ENCODE results near the gene PTMA. TPM values are rescaled to one million over a fixed set of nuclear protein-coding genes. Genes with fewer than 3 reads are reported as not detected.

Gene PTMA
- total RNA-seq, 3 donors from 2014 or later = 678 to 1,077 (median 956) TPM

GRCh38 chr2:231722721-231723307, 14.5 kb downstream of the PTMA start:
- intact Hi-C loops (cut with DNase I; ENCODE audit: low total_unique reads) = no loop called here
- H3K4me3 ChIP-seq = no peak overlapping the region
- no peaks in the 10 kb centered on the region for H3K27me3 ChIP-seq
- no peak overlapping the region for H3K27ac ChIP-seq
- H3K4me1 ChIP-seq = no peaks in the 10 kb centered on the region
- no peaks in the 10 kb centered on the region for H3K36me3 ChIP-seq
- DNase-seq (ENCODE audit: low spot score in 2 of 2) = no peak
- H3K9me3 ChIP-seq = no peaks in the 10 kb centered on the region
- TF ChIP-seq POLR2AphosphoS5 (IDR thresholded peaks at IDR 0.05) (no peak), CTCF (IDR thresholded peaks at IDR 0.05) (no peak), POLR2A (IDR thresholded peaks at IDR 0.05) (no peak)

- Histone ChIP-seq H3K27me3 (no peaks in the 10 kb centered on the region), H3K4me3 (no peak overlapping the region), H3K27ac (no peak overlapping the region), H3K36me3 (no peaks in the 10 kb centered on the region), H3K4me1 (no peaks in the 10 kb centered on the region), H3K9me3 (no peaks in the 10 kb centered on the region)
- intact Hi-C loops (cut with DNase I; ENCODE audit: low total_unique reads) = no loop called here
- TF ChIP-seq POLR2AphosphoS5 (IDR thresholded peaks at IDR 0.05) (no peak), CTCF (IDR thresholded peaks at IDR 0.05) (no peak), POLR2A (IDR thresholded peaks at IDR 0.05) (no peak)
- no peak for DNase-seq (ENCODE audit: low spot score in 2 of 2)
These were observed 17.2 kb downstream of the PTMA start for GRCh38 chr2:231725476-231725875.

GRCh38 chr2:231726276-231726675, 18.0 kb downstream of the PTMA start:
- Histone ChIP-seq H3K27ac (no peak overlapping the region), H3K4me3 (no peak overlapping the region), H3K4me1 (no peaks in the 10 kb centered on the region), H3K9me3 (no peaks in the 10 kb centered on the region), H3K36me3 (no peaks in the 10 kb centered on the region), H3K27me3 (no peaks in the 10 kb centered on the region)
- no peak for TF ChIP-seq CTCF (IDR thresholded peaks at IDR 0.05)
- intact Hi-C loops (cut with DNase I; ENCODE audit: low total_unique reads) = no loop called here
- no peak for DNase-seq (ENCODE audit: low spot score in 2 of 2)

GRCh38 chr2:231727621-231728020, 19.3 kb downstream of the PTMA start:
- Histone ChIP-seq H3K4me1 (no peaks in the 10 kb centered on the region), H3K27ac (no peak overlapping the region), H3K9me3 (no peaks in the 10 kb centered on the region), H3K27me3 (no peaks in the 10 kb centered on the region), H3K4me3 (no peak overlapping the region), H3K36me3 (no peaks in the 10 kb centered on the region)
- DNase-seq (ENCODE audit: low spot score in 2 of 2) = no peak
- TF ChIP-seq POLR2AphosphoS5 (IDR thresholded peaks at IDR 0.05) (no peak), CTCF (IDR thresholded peaks at IDR 0.05) (no peak), POLR2A (IDR thresholded peaks at IDR 0.05) (no peak)
- intact Hi-C loops (cut with DNase I; ENCODE audit: low total_unique reads) = no loop called here

GRCh38 chr2:231732604-231733003, 24.3 kb downstream of the PTMA start:
- no peaks in the 10 kb centered on the region for H3K27me3 ChIP-seq
- no peaks in the 10 kb centered on the region for H3K9me3 ChIP-seq
- DNase-seq (ENCODE audit: low spot score in 2 of 2) = no peak
- intact Hi-C loops (cut with DNase I; ENCODE audit: low total_unique reads) = no loop called here
- no peak overlapping the region for H3K27ac ChIP-seq
- H3K4me3 ChIP-seq = no peak overlapping the region
- TF ChIP-seq POLR2A (IDR thresholded peaks at IDR 0.05) = no peak
- TF ChIP-seq CTCF (IDR thresholded peaks at IDR 0.05) = no peak
- no peak for TF ChIP-seq POLR2AphosphoS5 (IDR thresholded peaks at IDR 0.05)
- no peaks in the 10 kb centered on the region for H3K4me1 ChIP-seq
- H3K36me3 ChIP-seq = no peaks in the 10 kb centered on the region
